Natural killer cell (primary cell): Measurements from ENCODE around the gene ATL2. TPM values are rescaled to one million over a fixed set of nuclear protein-coding genes. Genes with fewer than 3 reads are reported as not detected.

ENCODE experiments used
- ATAC-seq, 3 donors: fragments of 150-1000 bp in 2 of 3; fragments of 200-7000 bp in 1 of 3; cut with Tn5 transposase; 1 replicate in 1 of 3; 2 replicates in 2 of 3; pipeline ENCODE4 v1.10.0; 2021; ENCODE audit warnings: mild to moderate bottlenecking in 2 of 3, moderate library complexity in 2 of 3
- DNase-seq, 2 donors: peaks; one replicate each; pipeline versions ENCODE4 v3.0.0 to v3.0.0-alpha.2; 2013 to 2021; ENCODE audit warnings: mixed read lengths in 1 of 2
- H3K27ac ChIP-seq: one replicate; pipeline ENCODE4 v1.5.1; 2013; ENCODE audit warnings: mild to moderate bottlenecking, low read length
- H3K27me3 ChIP-seq: one replicate; pipeline ENCODE4 v1.6.1; 2013; ENCODE audit warnings: low read length; ENCODE audit not compliant: control insufficient read depth, insufficient read depth
- H3K36me3 ChIP-seq: one replicate; pipeline ENCODE4 v1.6.1; 2013; ENCODE audit warnings: low read length; ENCODE audit not compliant: control insufficient read depth, insufficient read depth
- H3K4me1 ChIP-seq: one replicate; pipeline ENCODE4 v1.6.1; 2013; ENCODE audit warnings: low read length; ENCODE audit not compliant: control insufficient read depth, insufficient read depth
- H3K4me3 ChIP-seq: one replicate; pipeline ENCODE4 v1.5.1; 2013; ENCODE audit warnings: low read length
- H3K9me3 ChIP-seq: one replicate; pipeline ENCODE4 v1.6.1; 2013; ENCODE audit warnings: low read length; ENCODE audit not compliant: control insufficient read depth, insufficient read depth
- H3K27ac Mint-ChIP-seq, 2 donors: one replicate each; pipeline ENCODE4 v1.8.0; 2022; ENCODE audit warnings: mild to moderate bottlenecking in 2 of 2, mixed read lengths in 2 of 2, moderate library complexity in 1 of 2
- H3K27me3 Mint-ChIP-seq, 2 donors: one replicate each; pipeline ENCODE4 v1.8.0; 2022; ENCODE audit warnings: low read depth in 2 of 2, mixed read lengths in 2 of 2
- H3K36me3 Mint-ChIP-seq: one replicate; pipeline ENCODE4 v1.8.0; 2022; ENCODE audit warnings: mixed read lengths
- H3K4me1 Mint-ChIP-seq, 2 donors: one replicate each; pipeline ENCODE4 v1.8.0; 2022; ENCODE audit warnings: mixed read lengths in 2 of 2
- H3K4me3 Mint-ChIP-seq: one replicate; pipeline ENCODE4 v1.8.0; 2022; ENCODE audit warnings: mild to moderate bottlenecking, moderate library complexity, mixed read lengths
- H3K9me3 Mint-ChIP-seq, 2 donors: one replicate each; pipeline ENCODE4 v1.8.0; 2022; ENCODE audit warnings: mixed read lengths in 2 of 2
- WGBS: methylation state at CpG from one replicate; pipeline ENCODE4 v1.1.7; 2013; ENCODE audit warnings: missing lambda C conversion rate; ENCODE audit not compliant: insufficient coverage; 5-methylcytosine and 5-hydroxymethylcytosine counted together
- intact Hi-C: fragments of 100-400 bp; cut with micrococcal nuclease; formaldehyde crosslinking; loops from one replicate; pipeline ENCODE4 v1.14.2; 2022
- total RNA-seq, 4 donors: library from RNA; stranded (reverse); fragments of 120-200 nt in 1 of 4; gene quantifications; one replicate each; pipeline versions ENCODE4 v1.2.3 to v1.2.4, GENCODE V29; 2013 to 2022
- TF ChIP-seq, protein P1 (sequence below): fragments of 200-600 bp; IDR thresholded peaks from one replicate; pipeline ENCODE4 v1.8.0; 2022; ENCODE audit warnings: antibody characterized with exemption

Gene ATL2
- total RNA-seq, 3 donors from 2014 or later (not counting 1 experiment from before 2014, with no cell fraction given): 48.3 to 51.8 (median 51.5) TPM

DNA sequence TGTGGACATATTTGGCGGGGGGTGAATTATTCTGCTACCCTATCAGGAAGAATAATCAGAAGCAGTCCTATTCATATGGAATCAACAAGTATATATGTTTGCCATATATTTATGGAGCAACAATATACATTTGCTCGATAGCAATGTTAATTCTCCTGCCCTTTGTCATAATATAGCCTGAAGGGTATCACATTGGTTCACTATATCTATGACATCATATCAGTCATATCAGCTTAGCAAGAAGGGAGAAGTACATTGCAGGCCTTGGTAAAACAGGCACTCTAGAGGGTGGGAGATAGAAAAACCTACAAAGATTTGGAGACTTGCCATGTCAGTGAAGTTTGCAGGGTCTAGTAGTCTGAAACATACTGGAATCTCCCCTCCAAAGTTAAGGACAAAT is 128.4 kb downstream of the ATL2 start:
- Mint-ChIP-seq H3K36me3 (no peaks in the 10 kb centered on the region), H3K4me1 (no peaks in the 10 kb centered on the region), H3K27me3 (peaks cover 0 to 8% of the 10 kb centered on the region in 2 donors), H3K27ac (no peak overlapping the region), H3K4me3 (no peak overlapping the region), H3K9me3 (no peaks in the 10 kb centered on the region)
- Histone ChIP-seq H3K4me1 (no peaks in the 10 kb centered on the region), H3K36me3 (no peaks in the 10 kb centered on the region), H3K4me3 (no peak overlapping the region), H3K27me3 (no peaks in the 10 kb centered on the region), H3K9me3 (no peaks in the 10 kb centered on the region), H3K27ac (no peak overlapping the region)
- WGBS: 57% methylated on average over 1 of the region's 2 CpGs
- no peak for DNase-seq
- ATAC-seq: no peak
- TF ChIP-seq, protein P1, sequence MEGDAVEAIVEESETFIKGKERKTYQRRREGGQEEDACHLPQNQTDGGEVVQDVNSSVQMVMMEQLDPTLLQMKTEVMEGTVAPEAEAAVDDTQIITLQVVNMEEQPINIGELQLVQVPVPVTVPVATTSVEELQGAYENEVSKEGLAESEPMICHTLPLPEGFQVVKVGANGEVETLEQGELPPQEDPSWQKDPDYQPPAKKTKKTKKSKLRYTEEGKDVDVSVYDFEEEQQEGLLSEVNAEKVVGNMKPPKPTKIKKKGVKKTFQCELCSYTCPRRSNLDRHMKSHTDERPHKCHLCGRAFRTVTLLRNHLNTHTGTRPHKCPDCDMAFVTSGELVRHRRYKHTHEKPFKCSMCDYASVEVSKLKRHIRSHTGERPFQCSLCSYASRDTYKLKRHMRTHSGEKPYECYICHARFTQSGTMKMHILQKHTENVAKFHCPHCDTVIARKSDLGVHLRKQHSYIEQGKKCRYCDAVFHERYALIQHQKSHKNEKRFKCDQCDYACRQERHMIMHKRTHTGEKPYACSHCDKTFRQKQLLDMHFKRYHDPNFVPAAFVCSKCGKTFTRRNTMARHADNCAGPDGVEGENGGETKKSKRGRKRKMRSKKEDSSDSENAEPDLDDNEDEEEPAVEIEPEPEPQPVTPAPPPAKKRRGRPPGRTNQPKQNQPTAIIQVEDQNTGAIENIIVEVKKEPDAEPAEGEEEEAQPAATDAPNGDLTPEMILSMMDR: no peak
- intact Hi-C loops: no loop called here

DNA sequence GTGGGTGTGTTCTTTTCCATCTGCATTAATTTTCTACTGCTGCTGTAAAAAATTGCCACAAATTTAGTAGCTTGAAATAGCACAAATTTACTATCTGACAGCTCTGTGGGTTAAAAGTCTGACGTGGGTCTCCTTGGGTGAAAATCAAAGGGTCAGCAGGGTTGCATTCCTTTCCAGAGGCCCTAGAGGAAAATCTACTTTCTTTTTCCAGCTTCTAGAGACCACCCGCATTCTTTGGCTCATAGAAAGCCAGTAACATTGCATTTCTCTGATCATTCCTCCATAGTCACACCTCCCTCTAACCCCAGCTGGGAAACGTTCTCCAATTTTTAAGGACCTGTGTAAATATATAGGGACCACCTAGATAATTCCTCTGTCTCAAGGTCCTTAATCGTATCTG is 128.8 kb downstream of the ATL2 start:
- Mint-ChIP-seq H3K36me3 (no peaks in the 10 kb centered on the region), H3K27ac (no peak overlapping the region), H3K9me3 (no peaks in the 10 kb centered on the region), H3K4me3 (no peak overlapping the region), H3K27me3 (peaks cover 0 to 8% of the 10 kb centered on the region in 2 donors), H3K4me1 (no peaks in the 10 kb centered on the region)
- ATAC-seq (no peak), DNase-seq (no peak)
- Histone ChIP-seq H3K4me1 (no peaks in the 10 kb centered on the region), H3K36me3 (no peaks in the 10 kb centered on the region), H3K9me3 (no peaks in the 10 kb centered on the region), H3K4me3 (no peak overlapping the region), H3K27ac (no peak overlapping the region), H3K27me3 (no peaks in the 10 kb centered on the region)
- intact Hi-C loops: no loop called here
- WGBS: 85% methylated on average over 3 of the region's 4 CpGs
- TF ChIP-seq, protein P1: no peak

DNA sequence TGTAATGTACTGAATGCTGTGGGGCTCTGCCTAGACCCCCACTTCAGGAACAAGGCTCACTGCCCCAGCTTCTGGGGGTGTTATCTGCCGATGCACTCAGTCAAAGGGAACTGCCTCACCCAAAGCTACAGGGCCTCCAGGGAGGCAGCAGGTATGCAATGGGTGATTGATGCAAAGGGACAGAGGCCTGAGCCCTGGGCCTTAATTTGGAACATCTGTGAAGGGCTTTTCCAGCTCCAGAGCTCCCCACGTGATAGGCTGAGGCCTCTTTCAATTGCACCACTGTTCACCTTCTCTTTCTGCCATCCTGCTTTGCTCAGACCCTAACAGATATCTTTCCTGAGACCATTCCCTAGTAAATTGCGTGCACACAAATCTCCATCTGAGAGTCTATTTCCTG is 131.0 kb downstream of the ATL2 start:
- Mint-ChIP-seq H3K27me3 (peaks cover under 1 to 3% of the 10 kb centered on the region in 2 donors), H3K36me3 (no peaks in the 10 kb centered on the region), H3K9me3 (no peaks in the 10 kb centered on the region), H3K27ac (no peak overlapping the region), H3K4me1 (no peaks in the 10 kb centered on the region), H3K4me3 (no peak overlapping the region)
- no peak overlapping the region for H3K27ac ChIP-seq
- no peaks in the 10 kb centered on the region for H3K9me3 ChIP-seq
- no peaks in the 10 kb centered on the region for H3K27me3 ChIP-seq
- intact Hi-C loops: no loop called here
- H3K4me3 ChIP-seq: no peak overlapping the region
- H3K4me1 ChIP-seq: no peaks in the 10 kb centered on the region
- ATAC-seq (no peak), DNase-seq (no peak)
- TF ChIP-seq, protein P1: no peak
- no peaks in the 10 kb centered on the region for H3K36me3 ChIP-seq
- WGBS: 91% methylated on average over 3 of the region's 3 CpGs

DNA sequence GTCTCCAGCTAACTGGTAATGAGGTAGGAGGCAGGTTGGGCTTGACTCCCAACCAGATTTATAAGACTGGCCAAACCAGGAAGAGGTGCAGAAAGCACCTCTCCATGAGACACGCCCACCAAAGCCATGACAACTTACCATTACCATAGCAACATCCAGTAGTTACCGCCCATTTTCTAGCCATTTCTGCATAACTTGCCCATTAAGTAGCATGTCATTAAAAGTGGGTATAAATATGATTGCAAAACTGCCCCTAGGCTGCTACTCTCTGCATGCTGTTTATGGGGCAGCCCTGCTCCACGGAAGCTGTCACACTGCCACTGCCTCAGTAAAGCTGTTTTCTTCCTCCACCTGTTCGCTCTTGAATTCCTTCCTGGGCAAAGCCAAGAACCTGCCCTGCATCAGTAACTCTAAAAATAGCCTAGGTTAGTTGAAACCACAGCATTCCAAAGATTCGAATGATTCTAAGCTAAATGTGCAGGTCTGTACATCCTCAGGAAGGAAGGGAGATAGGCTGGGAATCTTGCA is 131.9 kb downstream of the ATL2 start:
- no peak overlapping the region for H3K27ac Mint-ChIP-seq
- no peak overlapping the region for H3K4me3 Mint-ChIP-seq
- WGBS: 79% methylated on average over 4 of the region's 5 CpGs
- peaks cover 0 to 3% of the 10 kb centered on the region in 2 donors for H3K27me3 Mint-ChIP-seq
- intact Hi-C loops: no loop called here
- Histone ChIP-seq H3K36me3 (no peaks in the 10 kb centered on the region), H3K27me3 (no peaks in the 10 kb centered on the region), H3K4me3 (no peak overlapping the region), H3K4me1 (no peaks in the 10 kb centered on the region), H3K27ac (no peak overlapping the region), H3K9me3 (no peaks in the 10 kb centered on the region)
- no peaks in the 10 kb centered on the region for H3K4me1 Mint-ChIP-seq
- TF ChIP-seq, protein P1: no peak
- no peaks in the 10 kb centered on the region for H3K36me3 Mint-ChIP-seq
- no peaks in the 10 kb centered on the region for H3K9me3 Mint-ChIP-seq
- DNase-seq (no peak), ATAC-seq (no peak)
